ENCODE results near the gene AMOTL1.

Gene AMOTL1

GRCh38 chr11:94771951-94772350, 3.8 kb downstream of the AMOTL1 start:
- no peak overlapping the region for H3K4me3 ChIP-seq (replicated peaks in 1 of 2; ENCODE audit: low read depth in 2 of 2, low read length in 2 of 2)
- TF ChIP-seq CTCF (IDR thresholded peaks at IDR 0.05; ENCODE audit: low read depth, low read length) = no peak
- no peak for DNase-seq (ENCODE audit: low read depth in 2 of 2)

- DNase-seq (ENCODE audit: low read depth in 2 of 2) = no peak
- no peak overlapping the region for H3K4me3 ChIP-seq (replicated peaks in 1 of 2; ENCODE audit: low read depth in 2 of 2, low read length in 2 of 2)
- no peak for TF ChIP-seq CTCF (IDR thresholded peaks at IDR 0.05; ENCODE audit: low read depth, low read length)
These were observed 5.7 kb downstream of the AMOTL1 start for GRCh38 chr11:94773842-94774241.

DNA sequence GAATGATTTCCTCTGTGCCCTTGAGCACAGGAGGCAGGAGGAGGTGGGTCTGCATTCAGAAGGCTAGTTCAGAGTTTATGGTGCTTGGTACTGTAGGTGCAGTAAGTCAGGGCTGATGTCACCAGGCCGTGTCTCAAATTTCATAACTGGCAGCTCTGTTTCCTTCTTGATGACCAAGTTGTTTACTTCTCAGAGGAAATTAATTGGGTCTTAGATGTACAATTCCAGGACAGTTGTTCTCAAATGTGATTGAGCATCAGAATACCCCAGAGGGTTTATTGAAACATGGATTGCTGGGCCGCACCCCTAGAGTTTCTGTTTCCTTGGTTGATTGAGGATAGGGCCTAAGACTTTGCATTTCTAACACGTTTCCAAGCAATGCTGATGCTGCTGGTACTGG, 6.2 kb downstream of the AMOTL1 start:
- no peak for DNase-seq (ENCODE audit: low read depth in 2 of 2)
- no peak overlapping the region for H3K4me3 ChIP-seq (replicated peaks in 1 of 2; ENCODE audit: low read depth in 2 of 2, low read length in 2 of 2)
- no peak for TF ChIP-seq CTCF (IDR thresholded peaks at IDR 0.05; ENCODE audit: low read depth, low read length)

DNA sequence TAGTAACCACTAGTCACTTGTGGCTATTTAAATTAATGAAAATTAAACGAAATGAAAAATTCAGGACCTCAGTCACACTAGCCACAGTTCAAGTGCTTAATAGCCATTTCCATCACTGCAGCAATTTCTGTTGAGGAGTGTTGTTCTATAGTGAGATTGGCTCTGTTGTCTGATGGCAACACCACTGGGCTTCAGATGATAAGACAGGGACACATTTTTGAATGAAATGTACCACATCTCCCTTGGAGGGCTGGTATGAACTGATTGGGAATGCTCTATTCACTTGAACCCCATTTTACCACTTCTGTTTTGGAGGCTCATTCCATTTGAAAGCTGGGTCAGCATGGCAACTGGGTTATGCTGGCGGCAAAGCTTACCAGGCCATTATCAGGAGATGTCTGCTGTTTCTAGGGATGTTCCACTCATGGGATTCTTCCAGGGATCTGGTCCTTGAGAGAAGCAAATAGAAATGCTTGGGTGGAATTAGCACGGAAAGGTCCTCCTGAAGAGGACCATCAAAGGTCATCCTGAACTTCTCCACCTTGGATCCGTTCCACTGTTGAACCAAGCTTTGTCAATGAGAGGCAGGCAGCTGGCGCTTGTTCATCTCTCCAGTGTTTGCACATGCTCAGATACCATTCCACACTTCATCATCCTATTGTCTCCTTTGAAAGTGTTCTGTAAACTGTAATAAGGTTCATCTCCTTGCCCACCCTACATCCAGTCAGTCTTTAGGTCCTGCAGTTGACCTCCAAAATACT, 7.6 kb downstream of the AMOTL1 start:
- H3K4me3 ChIP-seq (replicated peaks in 1 of 2; ENCODE audit: low read depth in 2 of 2, low read length in 2 of 2) = no peak overlapping the region
- no peak for TF ChIP-seq CTCF (IDR thresholded peaks at IDR 0.05; ENCODE audit: low read depth, low read length)
- no peak for DNase-seq (ENCODE audit: low read depth in 2 of 2)

DNA sequence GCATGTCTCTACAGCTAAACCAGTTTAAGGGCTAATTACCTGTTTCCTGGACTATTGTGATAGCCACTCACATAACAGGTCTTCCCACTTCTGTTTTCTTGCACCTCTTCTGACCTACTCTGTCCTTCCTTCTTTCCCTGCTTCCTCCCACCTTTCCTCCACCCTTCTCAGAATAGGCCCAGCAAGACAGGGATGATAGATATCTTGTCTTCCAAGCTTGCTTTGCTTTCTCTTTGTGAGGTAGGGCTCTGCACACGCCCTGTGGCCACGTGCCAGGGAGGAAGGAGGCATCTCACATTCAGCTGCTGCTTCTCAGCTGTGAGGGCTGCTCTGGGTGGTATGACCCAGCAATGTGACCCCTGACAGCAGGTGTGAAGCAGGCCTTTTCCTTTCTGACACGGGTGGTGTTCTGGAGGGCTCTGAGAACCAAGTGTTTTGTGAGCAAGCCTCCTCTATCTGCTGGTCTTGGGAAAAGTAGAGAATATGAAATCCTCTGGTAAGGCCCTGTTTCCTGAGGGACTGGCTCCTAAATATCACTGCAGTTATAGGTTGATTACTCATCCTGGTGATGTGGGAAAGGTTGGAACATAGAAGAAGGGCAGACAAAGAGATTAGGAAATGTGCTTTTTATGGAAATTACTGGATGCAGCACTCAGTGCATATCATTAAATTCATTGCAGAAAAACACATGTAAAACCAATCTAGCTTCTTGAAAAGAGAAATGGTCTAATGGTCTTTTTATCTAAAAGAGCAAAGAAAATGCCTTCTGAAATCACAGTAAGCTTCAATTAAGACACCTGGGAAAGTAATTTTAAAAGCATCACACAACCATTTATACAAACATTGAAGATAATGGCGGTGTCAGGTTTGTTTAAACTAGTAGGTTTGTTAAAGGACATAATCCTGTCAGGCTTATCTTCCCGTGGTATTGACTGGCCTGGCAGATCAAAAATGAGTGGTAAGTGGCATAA, 8.5 kb downstream of the AMOTL1 start:
- no peak for TF ChIP-seq CTCF (IDR thresholded peaks at IDR 0.05; ENCODE audit: low read depth, low read length)
- no peak overlapping the region for H3K4me3 ChIP-seq (replicated peaks in 1 of 2; ENCODE audit: low read depth in 2 of 2, low read length in 2 of 2)
- DNase-seq (ENCODE audit: low read depth in 2 of 2) = peak; percentile 46 to 85

GRCh38 chr11:94780432-94780831, 12.3 kb downstream of the AMOTL1 start:
- TF ChIP-seq CTCF (IDR thresholded peaks at IDR 0.05; ENCODE audit: low read depth, low read length) = no peak
- DNase-seq (ENCODE audit: low read depth in 2 of 2) = no peak
- H3K4me3 ChIP-seq (replicated peaks in 1 of 2; ENCODE audit: low read depth in 2 of 2, low read length in 2 of 2) = peak overlapping the region in 1 of 2 donors; percentile 12

All from cardiac fibroblast (primary cell).